Thyroid gland (tissue), 4 donors: ENCODE data around the gene LSM5.
"Not testable (repeated sequence)": the region's sequence is repeated elsewhere in the genome, so short reads cannot be mapped to it uniquely, and the experiment has no call there.

Experiments used
- CTCF ChIP-seq, 6 experiments: fragments of 200-600 bp in 3 of 6; fragments of 450-650 bp in 3 of 6; sonication (generic) in 3 of 6; IDR thresholded peaks; one replicate each; pipeline ENCODE4 v1.5.1; 2016 to 2019; ENCODE audit warnings: antibody characterized with exemption in 6 of 6, mild to moderate bottlenecking in 2 of 6, inconsistent platforms in 1 of 6, moderate library complexity in 1 of 6
- POLR2A ChIP-seq, 2 donors: fragments of 450-650 bp; IDR thresholded peaks; one replicate each; pipeline ENCODE4 v1.6.1; 2017; ENCODE audit warnings: antibody characterized with exemption in 2 of 2, mild to moderate bottlenecking in 2 of 2, moderate library complexity in 1 of 2

- TF ChIP-seq CTCF, POLR2A (IDR thresholded peaks at IDR 0.05): not testable (repeated sequence)
These were observed 10.0 kb upstream of the LSM5 start for GRCh38 chr7:32500216-32500615.
